ENCODE data around the gene COX6B2.

COX6B2 gene

GRCh38 chr19:55315956-55316525 is 38.5 kb downstream of the COX6B2 start:
- Mint-ChIP-seq H3K9me3 (no peaks in the 10 kb centered on the region), H3K36me3 (ENCODE audit: insufficient read depth) (peaks cover 8% of the 10 kb centered on the region), H3K4me3 (no peak overlapping the region)

GRCh38 chr19:55314396-55314795 is 40.1 kb downstream of the COX6B2 start:
- ATAC-seq (replicated peaks) (no peak), DNase-seq (no peak)
- Mint-ChIP-seq H3K9me3 (no peaks in the 10 kb centered on the region), H3K27me3 (no peaks in the 10 kb centered on the region), H3K36me3 (ENCODE audit: insufficient read depth) (peaks cover 6% of the 10 kb centered on the region), H3K4me3 (no peak overlapping the region), H3K4me1 (ENCODE audit: low read depth in 2 of 2) (no peaks in the 10 kb centered on the region), H3K27ac (no peak overlapping the region)

More at GRCh38 chr19:55315956-55316525, 38.5 kb downstream of the COX6B2 start:
- ATAC-seq (replicated peaks) (no peak), DNase-seq (no peak)
- Mint-ChIP-seq H3K27me3 (peaks cover 0 to 10% of the 10 kb centered on the region in 2 donors), H3K27ac (no peak overlapping the region), H3K4me1 (ENCODE audit: low read depth in 2 of 2) (no peaks in the 10 kb centered on the region)

GRCh38 chr19:55312621-55313512 is 41.7 kb downstream of the COX6B2 start:
- Mint-ChIP-seq H3K36me3 (ENCODE audit: insufficient read depth) (peaks cover 9% of the 10 kb centered on the region), H3K4me1 (ENCODE audit: low read depth in 2 of 2) (no peaks in the 10 kb centered on the region)

DNA sequence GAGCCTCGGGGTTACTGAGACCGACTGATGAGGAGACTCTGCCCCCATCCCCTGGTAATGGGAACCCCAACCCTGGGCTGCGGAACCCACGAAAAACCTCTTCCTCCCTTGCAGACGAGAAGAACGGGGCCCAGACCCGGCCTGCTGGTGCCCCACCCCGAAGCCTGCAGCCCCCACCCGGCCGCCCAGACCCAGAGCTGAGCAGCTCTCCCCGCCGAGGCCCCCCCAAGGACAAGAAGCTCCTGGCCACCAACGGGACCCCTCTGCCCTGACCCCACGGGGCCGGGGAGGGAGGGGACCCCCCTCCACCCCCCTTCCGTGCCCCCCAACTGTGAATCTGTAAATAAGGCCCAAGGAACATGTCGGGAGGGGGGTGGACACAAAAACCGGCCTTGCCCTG is 42.7 kb downstream of the COX6B2 start:
- no peaks in the 10 kb centered on the region for H3K4me1 Mint-ChIP-seq (ENCODE audit: low read depth in 2 of 2)
- peaks cover 16% of the 10 kb centered on the region for H3K36me3 Mint-ChIP-seq (ENCODE audit: insufficient read depth)
- DNase-seq (no peak), ATAC-seq (replicated peaks) (no peak)
- no peak overlapping the region for H3K27ac Mint-ChIP-seq
- H3K4me3 Mint-ChIP-seq: no peak overlapping the region
- no peaks in the 10 kb centered on the region for H3K9me3 Mint-ChIP-seq
- H3K27me3 Mint-ChIP-seq: no peaks in the 10 kb centered on the region

More at GRCh38 chr19:55312621-55313512, 41.7 kb downstream of the COX6B2 start:
- H3K27me3 Mint-ChIP-seq: no peaks in the 10 kb centered on the region
- peak overlapping the region in 1 of 2 donors; percentile 72 for H3K27ac Mint-ChIP-seq
- H3K9me3 Mint-ChIP-seq: no peaks in the 10 kb centered on the region
- H3K4me3 Mint-ChIP-seq: no peak overlapping the region
- DNase-seq (no peak), ATAC-seq (replicated peaks) (no peak)

- Mint-ChIP-seq H3K4me3 (no peak overlapping the region), H3K27ac (no peak overlapping the region), H3K36me3 (ENCODE audit: insufficient read depth) (peaks cover 16% of the 10 kb centered on the region), H3K27me3 (no peaks in the 10 kb centered on the region), H3K9me3 (no peaks in the 10 kb centered on the region), H3K4me1 (ENCODE audit: low read depth in 2 of 2) (no peaks in the 10 kb centered on the region)
- DNase-seq (no peak), ATAC-seq (replicated peaks) (no peak)
Observed at GRCh38 chr19:55311397-55311796, 43.1 kb downstream of the COX6B2 start.

GRCh38 chr19:55310498-55310897 is 44.0 kb downstream of the COX6B2 start:
- H3K36me3 Mint-ChIP-seq (ENCODE audit: insufficient read depth): peaks cover 16% of the 10 kb centered on the region

GRCh38 chr19:55309448-55309847 is 45.1 kb downstream of the COX6B2 start:
- DNase-seq (no peak), ATAC-seq (replicated peaks) (no peak)
- no peak overlapping the region for H3K27ac Mint-ChIP-seq
- H3K4me3 Mint-ChIP-seq: no peak overlapping the region
- H3K9me3 Mint-ChIP-seq: no peaks in the 10 kb centered on the region
- H3K4me1 Mint-ChIP-seq (ENCODE audit: low read depth in 2 of 2): peaks cover 0 to 2% of the 10 kb centered on the region in 2 donors
- no peaks in the 10 kb centered on the region for H3K27me3 Mint-ChIP-seq
- H3K36me3 Mint-ChIP-seq (ENCODE audit: insufficient read depth): peaks cover 16% of the 10 kb centered on the region

More at GRCh38 chr19:55310498-55310897, 44.0 kb downstream of the COX6B2 start:
- no peak for ATAC-seq (replicated peaks)
- H3K27me3 Mint-ChIP-seq: no peaks in the 10 kb centered on the region
- H3K4me3 Mint-ChIP-seq: no peak overlapping the region
- no peaks in the 10 kb centered on the region for H3K9me3 Mint-ChIP-seq
- H3K4me1 Mint-ChIP-seq (ENCODE audit: low read depth in 2 of 2): no peaks in the 10 kb centered on the region
- H3K27ac Mint-ChIP-seq: peak overlapping the region in 1 of 2 donors; percentile 51
- no peak for DNase-seq

DNA sequence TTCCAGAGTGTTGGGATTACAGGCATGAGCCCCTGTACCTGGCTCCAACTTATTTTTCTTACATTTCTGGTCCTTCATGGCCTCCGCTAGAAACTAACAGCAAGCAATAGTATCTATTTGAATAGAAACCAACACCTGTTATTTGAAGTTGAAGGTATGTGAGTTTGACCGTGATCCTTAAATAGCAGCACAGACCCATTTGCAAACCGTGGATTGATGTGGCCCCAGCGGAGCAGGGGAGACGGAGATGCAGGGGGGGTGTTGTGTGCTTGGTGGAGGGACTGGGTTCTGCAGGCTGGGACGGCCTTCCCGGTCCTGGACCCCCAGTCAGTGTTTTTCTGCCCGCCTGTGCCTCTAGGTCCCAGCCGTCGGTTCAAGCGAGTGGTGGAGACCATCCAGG is 46.2 kb downstream of the COX6B2 start:
- no peak overlapping the region for H3K4me3 Mint-ChIP-seq
- ATAC-seq (replicated peaks) (no peak), DNase-seq (no peak)
- peaks cover 0 to 2% of the 10 kb centered on the region in 2 donors for H3K4me1 Mint-ChIP-seq (ENCODE audit: low read depth in 2 of 2)
- peaks cover 16% of the 10 kb centered on the region for H3K36me3 Mint-ChIP-seq (ENCODE audit: insufficient read depth)
- H3K27me3 Mint-ChIP-seq: no peaks in the 10 kb centered on the region
- no peak overlapping the region for H3K27ac Mint-ChIP-seq
- no peaks in the 10 kb centered on the region for H3K9me3 Mint-ChIP-seq

DNA sequence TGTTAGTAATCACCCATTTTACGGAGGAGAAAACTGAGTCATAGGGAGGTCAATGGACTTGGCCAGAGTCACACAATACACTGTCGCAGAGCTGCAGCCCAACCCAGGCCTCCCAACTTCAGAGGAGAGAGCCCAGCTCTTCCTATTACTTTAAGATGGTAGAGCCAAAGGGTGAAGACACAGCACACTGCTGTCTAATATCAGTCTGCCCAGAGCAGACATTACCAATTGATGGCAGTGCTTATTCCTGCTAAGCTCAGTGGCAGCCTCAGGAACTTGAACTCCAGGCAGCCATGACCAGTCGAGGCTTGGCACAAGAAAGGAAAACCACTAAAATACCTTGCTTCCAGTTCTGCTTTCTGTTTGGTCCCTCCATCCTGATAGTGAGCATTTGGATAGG is 47.8 kb downstream of the COX6B2 start:
- Mint-ChIP-seq H3K27ac (no peak overlapping the region), H3K4me1 (ENCODE audit: low read depth in 2 of 2) (peaks cover 4 to 8% of the 10 kb centered on the region in 2 donors), H3K27me3 (no peaks in the 10 kb centered on the region), H3K36me3 (ENCODE audit: insufficient read depth) (peaks cover 13% of the 10 kb centered on the region), H3K9me3 (no peaks in the 10 kb centered on the region), H3K4me3 (no peak overlapping the region)
- ATAC-seq (replicated peaks): no peak
- no peak for DNase-seq

DNA sequence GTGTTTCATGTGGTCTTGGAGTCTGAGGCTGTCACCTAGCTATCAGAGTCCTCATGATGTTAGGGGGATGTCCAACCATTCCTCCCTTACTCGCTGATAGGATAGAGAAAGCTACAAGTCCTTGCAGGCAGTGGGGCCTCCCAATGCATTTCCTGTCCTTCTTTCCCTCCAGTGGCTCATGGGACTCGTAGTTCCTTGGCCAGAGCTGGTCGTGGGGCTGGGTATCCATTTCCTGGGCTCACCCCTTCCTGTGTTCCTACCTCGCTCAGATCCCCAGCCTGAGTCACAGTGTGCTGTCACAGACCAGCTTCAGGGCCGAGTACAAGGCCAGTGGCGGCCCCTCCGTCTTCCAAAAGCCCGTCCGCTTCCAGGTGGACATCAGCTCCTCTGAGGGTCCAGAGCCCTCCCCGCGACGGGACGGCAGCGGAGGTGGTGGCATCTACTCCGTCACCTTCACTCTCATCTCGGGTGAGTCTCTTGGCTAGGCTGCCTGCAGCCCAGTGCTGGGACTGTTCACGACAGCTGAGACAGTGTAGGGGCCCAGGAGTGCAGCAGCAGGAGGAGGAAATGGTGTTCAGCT is 48.4 kb downstream of the COX6B2 start:
- Mint-ChIP-seq H3K36me3 (ENCODE audit: insufficient read depth) (peaks cover 16% of the 10 kb centered on the region), H3K4me1 (ENCODE audit: low read depth in 2 of 2) (peaks cover 4 to 13% of the 10 kb centered on the region in 2 donors), H3K4me3 (no peak overlapping the region), H3K9me3 (no peaks in the 10 kb centered on the region), H3K27me3 (no peaks in the 10 kb centered on the region), H3K27ac (no peak overlapping the region)
- DNase-seq (no peak), ATAC-seq (replicated peaks) (no peak)

GRCh38 chr19:55305491-55305890 is 49.0 kb downstream of the COX6B2 start:
- Mint-ChIP-seq H3K9me3 (no peaks in the 10 kb centered on the region), H3K27me3 (no peaks in the 10 kb centered on the region), H3K4me3 (no peak overlapping the region), H3K27ac (peak overlapping the region in 1 of 2 donors; percentile 81), H3K4me1 (ENCODE audit: low read depth in 2 of 2) (peaks cover 4 to 16% of the 10 kb centered on the region in 2 donors), H3K36me3 (ENCODE audit: insufficient read depth) (peaks cover 16% of the 10 kb centered on the region)
- peak; percentile 36 to 48 (median 39) for DNase-seq
- ATAC-seq (replicated peaks): peak; percentile 59

DNA sequence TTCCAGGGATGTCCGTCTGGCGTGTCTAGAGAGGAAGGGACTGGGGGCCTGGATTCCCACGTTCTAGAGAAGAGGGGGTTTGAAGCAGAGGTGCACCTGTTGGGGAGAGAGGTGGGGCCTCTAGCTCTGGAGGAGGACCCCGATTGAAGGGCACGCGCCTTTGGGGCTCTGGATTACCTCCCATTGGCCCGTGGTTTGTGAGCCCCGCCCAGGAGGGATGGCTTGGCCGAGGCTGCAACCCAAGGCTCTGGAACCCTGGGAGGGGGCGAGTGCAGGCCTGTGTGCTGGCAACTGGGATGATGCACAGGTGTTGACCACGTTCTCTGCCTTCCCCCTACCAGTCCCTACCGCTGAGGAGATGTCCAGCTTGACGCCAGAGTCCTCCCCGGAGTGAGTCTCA is 49.5 kb downstream of the COX6B2 start:
- Mint-ChIP-seq H3K27me3 (no peaks in the 10 kb centered on the region), H3K27ac (peak overlapping the region in 1 of 2 donors; percentile 81), H3K9me3 (no peaks in the 10 kb centered on the region), H3K4me1 (ENCODE audit: low read depth in 2 of 2) (peaks cover 4 to 18% of the 10 kb centered on the region in 2 donors), H3K36me3 (ENCODE audit: insufficient read depth) (peaks cover 16% of the 10 kb centered on the region), H3K4me3 (no peak overlapping the region)
- ATAC-seq (replicated peaks): no peak
- DNase-seq: no peak

DNA sequence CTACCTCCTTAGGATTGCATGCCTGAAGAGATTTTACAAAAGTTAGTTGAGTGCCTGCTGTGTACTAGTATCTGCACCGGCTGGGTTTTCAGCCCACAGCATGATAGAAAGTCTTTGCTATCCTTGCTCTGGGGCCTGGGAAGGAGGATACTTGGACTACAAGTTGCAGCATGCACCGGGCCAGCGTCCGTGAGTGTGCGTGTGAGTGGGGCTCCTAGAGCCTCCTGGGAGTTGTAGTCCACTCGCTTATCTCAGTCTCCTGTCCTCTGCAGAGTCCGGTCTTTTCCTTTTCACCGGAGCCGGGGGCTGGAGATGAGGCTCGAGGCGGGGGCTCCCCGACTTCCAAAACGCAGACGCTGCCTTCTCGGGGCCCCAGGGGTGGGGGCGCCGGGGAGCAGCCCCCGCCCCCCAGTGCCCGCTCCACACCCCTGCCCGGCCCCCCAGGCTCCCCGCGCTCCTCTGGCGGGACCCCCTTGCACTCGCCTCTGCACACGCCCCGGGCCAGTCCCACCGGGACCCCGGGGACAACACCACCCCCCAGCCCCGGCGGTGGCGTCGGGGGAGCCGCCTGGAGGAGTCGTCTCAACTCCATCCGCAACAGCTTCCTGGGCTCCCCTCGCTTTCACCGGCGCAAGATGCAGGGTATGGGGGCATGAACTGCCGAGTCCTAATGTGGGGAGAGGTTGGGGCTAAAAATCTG is 50.1 kb downstream of the COX6B2 start:
- peaks cover 16% of the 10 kb centered on the region for H3K36me3 Mint-ChIP-seq (ENCODE audit: insufficient read depth)
- DNase-seq (no peak), ATAC-seq (replicated peaks) (no peak)
- no peak overlapping the region for H3K27ac Mint-ChIP-seq
- no peak overlapping the region for H3K4me3 Mint-ChIP-seq
- no peaks in the 10 kb centered on the region for H3K9me3 Mint-ChIP-seq
- peaks cover 4 to 21% of the 10 kb centered on the region in 2 donors for H3K4me1 Mint-ChIP-seq (ENCODE audit: low read depth in 2 of 2)
- H3K27me3 Mint-ChIP-seq: no peaks in the 10 kb centered on the region

Measured in effector memory CD8-positive, alpha-beta T cell (primary cell).